Fibroblast of lung (primary cell): ENCODE results near the gene CMIP.

Experiments
- CTCF ChIP-seq, 2 donors: IDR thresholded peaks in 1 of 2; conservative IDR thresholded peaks in 1 of 2; 1 replicate in 1 of 2; 2 replicates in 1 of 2; pipeline ENCODE4 v1.5.1; 2011 to 2012; ENCODE audit warnings: low read length in 2 of 2, control low read depth in 1 of 2, inconsistent platforms in 1 of 2, low read depth in 1 of 2, mild to moderate bottlenecking in 1 of 2
- EZH2 ChIP-seq: IDR thresholded peaks from 2 replicates; pipeline ENCODE4 v1.5.1; 2012; ENCODE audit warnings: low read length, control low read depth, mild to moderate bottlenecking; ENCODE audit errors: missing control alignments

GRCh38 chr16:81671738-81672597, 227.4 kb downstream of the CMIP start:
- TF ChIP-seq CTCF (conservative IDR thresholded peaks at IDR 0.05 in 1 of 2, IDR thresholded peaks at IDR 0.05 in 1 of 2; ENCODE audit: low read depth in 1 of 2, low read length in 2 of 2): no peak
- TF ChIP-seq EZH2: no peak
